Measurements from ENCODE around the gene FLNA. TPM values are rescaled to one million over a fixed set of nuclear protein-coding genes. Genes with fewer than 3 reads are reported as not detected.

Gene FLNA
- total RNA-seq, 1 experiment from 2014 or later, result 920 TPM

GRCh38 chrX:154371017-154371788 is 3.2 kb downstream of the FLNA start:
- H3K9me3 ChIP-seq (ENCODE audit: control insufficient read depth, insufficient read depth, low read depth, low read length), result no peaks in the 10 kb centered on the region
- BruUV-seq (replicated peaks), result no TSS peak
- POLR2A ChIA-PET, result interaction anchor here (0.6 to 1.0 kb wide), 2 partner anchors 8 to 11 kb away, joined by 3 to 4 read pairs; partner anchors contain the start of gene EMD
- no peaks in the 10 kb centered on the region for H3K36me3 ChIP-seq (ENCODE audit: control insufficient read depth, insufficient read depth, low read length)
- H3K27me3 ChIP-seq (ENCODE audit: control insufficient read depth, insufficient read depth, low read length), result no peaks in the 10 kb centered on the region
- peaks cover 35% of the 10 kb centered on the region for H3K4me1 ChIP-seq (ENCODE audit: control insufficient read depth, insufficient read depth, low read length)
- ATAC-seq (peak; percentile 80), DNase-seq (ENCODE audit: low read depth, low spot score) (peak; percentile 58)
- intact Hi-C loops (cut with micrococcal nuclease; ENCODE audit: unreplicated experiment), result no loop called here
- H3K27ac ChIP-seq (ENCODE audit: low read length), result peak overlapping the region; percentile 68
- in situ Hi-C loops (cut with HindIII; ENCODE audit: low pct_unique_long_range_greater_than_20kb, low sequenced_read_pairs), result no loop called here
- TF ChIP-seq SIN3A (IDR thresholded peaks at IDR 0.05; ENCODE audit: borderline replicate concordance, insufficient read depth, low read depth, low read length), result peak; percentile 97
- TF ChIP-seq REST (IDR thresholded peaks at IDR 0.05; ENCODE audit: insufficient read depth in 1 of 2, low read depth in 2 of 2, low read length in 1 of 2), result no peak
- peak; percentile 98 for TF ChIP-seq POLR2AphosphoS5 (IDR thresholded peaks at IDR 0.05; ENCODE audit: low read depth, low read length)
- TF ChIP-seq, protein P1, sequence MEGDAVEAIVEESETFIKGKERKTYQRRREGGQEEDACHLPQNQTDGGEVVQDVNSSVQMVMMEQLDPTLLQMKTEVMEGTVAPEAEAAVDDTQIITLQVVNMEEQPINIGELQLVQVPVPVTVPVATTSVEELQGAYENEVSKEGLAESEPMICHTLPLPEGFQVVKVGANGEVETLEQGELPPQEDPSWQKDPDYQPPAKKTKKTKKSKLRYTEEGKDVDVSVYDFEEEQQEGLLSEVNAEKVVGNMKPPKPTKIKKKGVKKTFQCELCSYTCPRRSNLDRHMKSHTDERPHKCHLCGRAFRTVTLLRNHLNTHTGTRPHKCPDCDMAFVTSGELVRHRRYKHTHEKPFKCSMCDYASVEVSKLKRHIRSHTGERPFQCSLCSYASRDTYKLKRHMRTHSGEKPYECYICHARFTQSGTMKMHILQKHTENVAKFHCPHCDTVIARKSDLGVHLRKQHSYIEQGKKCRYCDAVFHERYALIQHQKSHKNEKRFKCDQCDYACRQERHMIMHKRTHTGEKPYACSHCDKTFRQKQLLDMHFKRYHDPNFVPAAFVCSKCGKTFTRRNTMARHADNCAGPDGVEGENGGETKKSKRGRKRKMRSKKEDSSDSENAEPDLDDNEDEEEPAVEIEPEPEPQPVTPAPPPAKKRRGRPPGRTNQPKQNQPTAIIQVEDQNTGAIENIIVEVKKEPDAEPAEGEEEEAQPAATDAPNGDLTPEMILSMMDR (IDR thresholded peaks at IDR 0.05), result no peak
- peak overlapping the region; percentile 81 to 96 for H3K4me3 ChIP-seq (ENCODE audit: low read depth in 2 of 2, low read length in 2 of 2)
- CTCF ChIA-PET, result interaction anchor here (0.5 to 0.6 kb wide), 3 partner anchors 52 to 342 kb away, joined by 3 to 8 read pairs (median 6); no protein-coding TSS in a partner anchor

GRCh38 chrX:154370300-154371016 is 4.0 kb downstream of the FLNA start:
- H3K9me3 ChIP-seq (ENCODE audit: control insufficient read depth, insufficient read depth, low read depth, low read length), result no peaks in the 10 kb centered on the region
- no peaks in the 10 kb centered on the region for H3K36me3 ChIP-seq (ENCODE audit: control insufficient read depth, insufficient read depth, low read length)
- peaks cover 31% of the 10 kb centered on the region for H3K4me1 ChIP-seq (ENCODE audit: control insufficient read depth, insufficient read depth, low read length)
- H3K27ac ChIP-seq (ENCODE audit: low read length), result peak overlapping the region; percentile 94
- peak overlapping the region; percentile 81 to 96 for H3K4me3 ChIP-seq (ENCODE audit: low read depth in 2 of 2, low read length in 2 of 2)
- intact Hi-C loops (cut with micrococcal nuclease; ENCODE audit: unreplicated experiment), result no loop called here
- DNase-seq (ENCODE audit: low read depth, low spot score), result no peak
- POLR2A ChIA-PET, result interaction anchor here (0.6 to 1.0 kb wide), 2 partner anchors 9 to 12 kb away, joined by 3 to 4 read pairs; partner anchors contain the start of gene EMD
- TF ChIP-seq TCF7L2 (IDR thresholded peaks at IDR 0.05; ENCODE audit: low read depth, low read length), result no peak
- TF ChIP-seq, protein P1 (IDR thresholded peaks at IDR 0.05), result no peak
- TF ChIP-seq REST (IDR thresholded peaks at IDR 0.05; ENCODE audit: insufficient read depth in 1 of 2, low read depth in 2 of 2, low read length in 1 of 2), result no peak
- no peak for TF ChIP-seq POLR2AphosphoS5 (IDR thresholded peaks at IDR 0.05; ENCODE audit: low read depth, low read length)
- TF ChIP-seq SIN3A (IDR thresholded peaks at IDR 0.05; ENCODE audit: borderline replicate concordance, insufficient read depth, low read depth, low read length), result no peak
- no TSS peak for BruUV-seq (replicated peaks)
- no peaks in the 10 kb centered on the region for H3K27me3 ChIP-seq (ENCODE audit: control insufficient read depth, insufficient read depth, low read length)
- ATAC-seq, result no peak
- in situ Hi-C loops (cut with HindIII; ENCODE audit: low pct_unique_long_range_greater_than_20kb, low sequenced_read_pairs), result no loop called here
- CTCF ChIA-PET, result interaction anchor here (0.5 to 0.6 kb wide), 2 partner anchors 53 to 131 kb away, joined by 6 to 8 read pairs; no protein-coding TSS in a partner anchor
